ENCODE results near the gene MFSD6.

The MFSD6 gene

GRCh38 chr2:190538201-190538600 lies 130.0 kb downstream of the MFSD6 start:
- DNase-seq (ENCODE audit: low read depth): no peak
- no peak overlapping the region for H3K4me3 ChIP-seq (replicated peaks; ENCODE audit: low read depth, low read length)
- no peak for TF ChIP-seq CTCF (IDR thresholded peaks at IDR 0.05; ENCODE audit: low read length, missing control alignments)

- peak; percentile 15 for DNase-seq (ENCODE audit: low read depth)
- H3K4me3 ChIP-seq (replicated peaks; ENCODE audit: low read depth, low read length): no peak overlapping the region
- no peak for TF ChIP-seq CTCF (IDR thresholded peaks at IDR 0.05; ENCODE audit: low read length, missing control alignments)
Measured at GRCh38 chr2:190540048-190540447, 131.9 kb downstream of the MFSD6 start.

- no peak for TF ChIP-seq CTCF (IDR thresholded peaks at IDR 0.05; ENCODE audit: low read length, missing control alignments)
- peak overlapping the region; percentile 38 for H3K4me3 ChIP-seq (replicated peaks; ENCODE audit: low read depth, low read length)
- no peak for DNase-seq (ENCODE audit: low read depth)
Measured at GRCh38 chr2:190545093-190545492, 136.9 kb downstream of the MFSD6 start.

GRCh38 chr2:190545555-190546385 lies 137.6 kb downstream of the MFSD6 start:
- peak overlapping the region; percentile 38 for H3K4me3 ChIP-seq (replicated peaks; ENCODE audit: low read depth, low read length)
- TF ChIP-seq CTCF (IDR thresholded peaks at IDR 0.05; ENCODE audit: low read length, missing control alignments): no peak
- peak; percentile 56 for DNase-seq (ENCODE audit: low read depth)

GRCh38 chr2:190546734-190547133 lies 138.6 kb downstream of the MFSD6 start:
- no peak for DNase-seq (ENCODE audit: low read depth)
- H3K4me3 ChIP-seq (replicated peaks; ENCODE audit: low read depth, low read length): no peak overlapping the region
- TF ChIP-seq CTCF (IDR thresholded peaks at IDR 0.05; ENCODE audit: low read length, missing control alignments): no peak

- no peak for TF ChIP-seq CTCF (IDR thresholded peaks at IDR 0.05; ENCODE audit: low read length, missing control alignments)
- H3K4me3 ChIP-seq (replicated peaks; ENCODE audit: low read depth, low read length): no peak overlapping the region
Measured at GRCh38 chr2:190547886-190548285, 139.7 kb downstream of the MFSD6 start.

GRCh38 chr2:190550137-190550536 lies 142.0 kb downstream of the MFSD6 start:
- no peak for DNase-seq (ENCODE audit: low read depth)
- TF ChIP-seq CTCF (IDR thresholded peaks at IDR 0.05; ENCODE audit: low read length, missing control alignments): no peak
- no peak overlapping the region for H3K4me3 ChIP-seq (replicated peaks; ENCODE audit: low read depth, low read length)

More at GRCh38 chr2:190547886-190548285, 139.7 kb downstream of the MFSD6 start:
- DNase-seq (ENCODE audit: low read depth): no peak
